Activated CD8-positive, alpha-beta T cell treated with anti-CD3 and anti-CD28 coated beads for 36 hours (primary cell): ENCODE data around the gene UGP2. TPM values are rescaled to one million over a fixed set of nuclear protein-coding genes. Genes with fewer than 3 reads are reported as not detected.
"Not testable (repeated sequence)": the region's sequence is repeated elsewhere in the genome, so short reads cannot be mapped to it uniquely, and the experiment has no call there.

Source experiments
- ATAC-seq: fragments of 200-7000 bp; cut with Tn5 transposase; one replicate; pipeline ENCODE4 v1.10.0; 2021; ENCODE audit warnings: mild to moderate bottlenecking, moderate library complexity
- CTCF ChIA-PET: fragments of 350-600 bp; sonication (Branson Sonifier 250); formaldehyde crosslinking; loops from one replicate; lab custom pipeline; 2021; ENCODE audit warnings: antibody characterized with exemption; lab: Charles Lee
- POLR2A ChIA-PET: fragments of 350-600 bp; sonication (Branson Sonifier 250); formaldehyde crosslinking; loops from one replicate; lab custom pipeline; 2021; ENCODE audit warnings: antibody characterized with exemption; lab: Charles Lee
- DNase-seq: peaks from one replicate; pipeline ENCODE4 v3.0.0-alpha.2; 2020
- H3K27ac Mint-ChIP-seq: one replicate; pipeline ENCODE4 v1.8.0; 2021; ENCODE audit warnings: mild to moderate bottlenecking, mixed read lengths
- H3K27me3 Mint-ChIP-seq: one replicate; pipeline ENCODE4 v1.8.0; 2021; ENCODE audit warnings: mixed read lengths
- H3K36me3 Mint-ChIP-seq: one replicate; pipeline ENCODE4 v1.8.0; 2021; ENCODE audit warnings: low read depth, mixed read lengths
- H3K4me1 Mint-ChIP-seq: one replicate; pipeline ENCODE4 v1.8.0; 2021; ENCODE audit warnings: low read depth, mixed read lengths
- H3K4me3 Mint-ChIP-seq: one replicate; pipeline ENCODE4 v1.8.0; 2021; ENCODE audit warnings: mild to moderate bottlenecking, moderate library complexity, mixed read lengths
- H3K9me3 Mint-ChIP-seq: one replicate; pipeline ENCODE4 v1.8.0; 2021; ENCODE audit warnings: mixed read lengths
- CTCF ChIP-seq: fragments of 200-600 bp; IDR thresholded peaks from one replicate; pipeline ENCODE4 v1.8.0; 2022; ENCODE audit warnings: antibody characterized with exemption, mild to moderate bottlenecking
- intact Hi-C: fragments of 100-400 bp; cut with micrococcal nuclease; formaldehyde crosslinking; loops from one replicate; pipeline ENCODE4 v1.10.0; 2022
- total RNA-seq, 2 experiments: library from RNA; stranded (reverse); gene quantifications; one replicate each; pipeline ENCODE4 v1.2.3, GENCODE V29; 2021

The UGP2 gene
- total RNA-seq, 2 experiments from 2014 or later: 81.4 to 83.7 TPM

- DNase-seq (no peak), ATAC-seq (no peak)
- no peaks in the 10 kb centered on the region for H3K4me1 Mint-ChIP-seq
- intact Hi-C loops: no loop called here
- no peak overlapping the region for H3K27ac Mint-ChIP-seq
- H3K4me3 Mint-ChIP-seq: no peak overlapping the region
- H3K36me3 Mint-ChIP-seq: peaks cover 35% of the 10 kb centered on the region
- H3K9me3 Mint-ChIP-seq: no peaks in the 10 kb centered on the region
- ChIA-PET POLR2A (no interaction called here), CTCF (no interaction called here)
- no peaks in the 10 kb centered on the region for H3K27me3 Mint-ChIP-seq
- TF ChIP-seq CTCF: no peak
Measured at GRCh38 chr2:63914311-63914710, 72.6 kb downstream of the UGP2 start.

- Mint-ChIP-seq H3K36me3 (peaks cover 44% of the 10 kb centered on the region), H3K27ac (no peak overlapping the region), H3K9me3 (no peaks in the 10 kb centered on the region), H3K4me1 (peaks cover 3% of the 10 kb centered on the region), H3K27me3 (no peaks in the 10 kb centered on the region), H3K4me3 (no peak overlapping the region)
- ChIA-PET CTCF (no interaction called here), POLR2A (no interaction called here)
- no peak for ATAC-seq
- TF ChIP-seq CTCF: no peak
- no peak for DNase-seq
- intact Hi-C loops: no loop called here
Measured at GRCh38 chr2:63926815-63927214, 85.1 kb downstream of the UGP2 start.

- H3K9me3 Mint-ChIP-seq, H3K27ac Mint-ChIP-seq, POLR2A ChIA-PET, CTCF ChIA-PET, ATAC-seq, intact Hi-C loops, DNase-seq, H3K4me3 Mint-ChIP-seq, H3K4me1 Mint-ChIP-seq, H3K27me3 Mint-ChIP-seq: not testable (repeated sequence)
- H3K36me3 Mint-ChIP-seq: peaks cover 59% of the 10 kb centered on the region
Measured at GRCh38 chr2:63932104-63932503, 90.4 kb downstream of the UGP2 start.

Other genes starting within 250 kb of the UGP2 start
- 1 to 10 TPM; 8.9 to 9.4 TPM for gene VPS54, start 177.5 kb downstream of the UGP2 start, total RNA-seq